Measurements from ENCODE around the gene CHRNA3. TPM values are rescaled to one million over a fixed set of nuclear protein-coding genes. Genes with fewer than 3 reads are reported as not detected.

The CHRNA3 gene
- total RNA-seq, 4 donors from 2014 or later, result 0.18 TPM; not detected in 3

DNA sequence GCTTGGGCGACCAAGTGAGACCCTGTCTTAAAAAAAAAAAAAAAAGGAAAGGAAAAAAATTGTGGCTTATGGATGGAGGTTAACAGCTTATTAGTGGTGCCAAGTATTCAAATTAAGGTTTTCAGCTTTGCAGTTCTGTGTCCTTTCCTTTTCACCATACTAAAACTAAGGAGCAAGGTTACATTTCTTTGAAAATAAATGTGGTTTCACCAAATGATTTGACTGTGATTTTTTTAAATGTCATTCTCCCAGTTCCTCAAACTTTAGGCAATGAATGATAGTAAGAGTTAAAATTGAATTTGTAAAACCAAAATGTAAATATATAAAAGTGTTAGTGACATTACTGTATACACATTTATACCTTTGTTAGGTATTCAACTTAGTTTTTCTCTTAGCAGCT is 45.9 kb downstream of the CHRNA3 start:
- DNase-seq, result no peak
- Histone ChIP-seq H3K9me3 (no peaks in the 10 kb centered on the region), H3K27ac (no peak overlapping the region), H3K4me1 (no peaks in the 10 kb centered on the region), H3K36me3 (no peaks in the 10 kb centered on the region), H3K27me3 (peaks cover 0 to 17% (median 0%) of the 10 kb centered on the region in 4 donors), H3K4me3 (no peak overlapping the region)
- intact Hi-C loops (cut with DNase I), result no loop called here
- no peak for TF ChIP-seq POLR2A (IDR thresholded peaks at IDR 0.05)
- TF ChIP-seq, protein P1, sequence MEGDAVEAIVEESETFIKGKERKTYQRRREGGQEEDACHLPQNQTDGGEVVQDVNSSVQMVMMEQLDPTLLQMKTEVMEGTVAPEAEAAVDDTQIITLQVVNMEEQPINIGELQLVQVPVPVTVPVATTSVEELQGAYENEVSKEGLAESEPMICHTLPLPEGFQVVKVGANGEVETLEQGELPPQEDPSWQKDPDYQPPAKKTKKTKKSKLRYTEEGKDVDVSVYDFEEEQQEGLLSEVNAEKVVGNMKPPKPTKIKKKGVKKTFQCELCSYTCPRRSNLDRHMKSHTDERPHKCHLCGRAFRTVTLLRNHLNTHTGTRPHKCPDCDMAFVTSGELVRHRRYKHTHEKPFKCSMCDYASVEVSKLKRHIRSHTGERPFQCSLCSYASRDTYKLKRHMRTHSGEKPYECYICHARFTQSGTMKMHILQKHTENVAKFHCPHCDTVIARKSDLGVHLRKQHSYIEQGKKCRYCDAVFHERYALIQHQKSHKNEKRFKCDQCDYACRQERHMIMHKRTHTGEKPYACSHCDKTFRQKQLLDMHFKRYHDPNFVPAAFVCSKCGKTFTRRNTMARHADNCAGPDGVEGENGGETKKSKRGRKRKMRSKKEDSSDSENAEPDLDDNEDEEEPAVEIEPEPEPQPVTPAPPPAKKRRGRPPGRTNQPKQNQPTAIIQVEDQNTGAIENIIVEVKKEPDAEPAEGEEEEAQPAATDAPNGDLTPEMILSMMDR (IDR thresholded peaks at IDR 0.05), result no peak
- 90 to 93% methylated on average over 1 of the region's 1 CpG for WGBS, 2 donors

DNA sequence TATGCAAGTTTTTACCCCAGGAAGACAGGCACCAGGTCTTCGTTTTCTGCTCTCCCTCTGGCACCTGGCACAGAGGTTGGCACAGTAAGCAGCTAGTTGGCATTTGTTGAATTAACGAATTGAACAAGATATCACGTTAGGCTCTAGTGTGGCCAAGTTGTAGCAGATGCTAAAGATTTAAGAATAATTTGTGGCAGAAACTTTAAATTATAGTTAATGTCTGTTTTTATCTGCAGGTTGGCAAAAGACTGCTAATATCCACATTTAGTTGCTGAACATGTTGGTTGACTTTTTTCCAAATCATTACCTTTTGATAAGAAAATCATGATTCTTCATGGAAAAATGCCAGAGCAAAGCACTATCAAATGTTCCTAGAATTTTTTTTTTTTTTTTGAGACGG is 47.4 kb downstream of the CHRNA3 start:
- DNase-seq, result no peak

DNA sequence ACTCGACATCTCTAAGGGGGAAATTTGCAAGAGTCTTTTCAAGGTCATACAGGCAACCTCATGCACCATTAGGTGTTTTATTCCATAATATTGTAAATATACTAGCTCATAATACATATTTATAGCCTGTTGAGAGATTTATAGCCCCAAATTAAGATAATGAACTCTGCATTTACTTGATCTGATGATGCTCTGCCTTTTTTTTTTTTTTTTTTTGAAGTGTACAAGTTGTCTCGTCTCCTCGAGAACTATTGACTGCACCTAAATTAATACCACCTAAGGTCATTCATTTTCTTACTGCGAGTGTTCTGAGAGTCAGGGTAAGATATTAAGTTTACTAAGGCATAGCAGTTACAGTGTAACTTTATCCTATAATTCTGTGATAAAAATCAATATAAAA is 49.4 kb downstream of the CHRNA3 start:
- TF ChIP-seq, protein P1 (IDR thresholded peaks at IDR 0.05), result no peak
- no peak for TF ChIP-seq POLR2A (IDR thresholded peaks at IDR 0.05)
- intact Hi-C loops (cut with DNase I), result no loop called here

More for the DNA sequence above, 47.4 kb downstream of the CHRNA3 start:
- H3K9me3 ChIP-seq, result no peaks in the 10 kb centered on the region
- H3K4me3 ChIP-seq, result no peak overlapping the region
- peaks cover 0 to 24% (median 0%) of the 10 kb centered on the region in 4 donors for H3K27me3 ChIP-seq
- H3K4me1 ChIP-seq, result no peaks in the 10 kb centered on the region
- 52 to 54% methylated on average over 4 of the region's 4 CpGs for WGBS, 2 donors
- H3K27ac ChIP-seq, result no peak overlapping the region
- H3K36me3 ChIP-seq, result no peaks in the 10 kb centered on the region
- TF ChIP-seq POLR2A (IDR thresholded peaks at IDR 0.05), result no peak
- TF ChIP-seq, protein P1 (IDR thresholded peaks at IDR 0.05), result no peak
- intact Hi-C loops (cut with DNase I), result no loop called here

DNA sequence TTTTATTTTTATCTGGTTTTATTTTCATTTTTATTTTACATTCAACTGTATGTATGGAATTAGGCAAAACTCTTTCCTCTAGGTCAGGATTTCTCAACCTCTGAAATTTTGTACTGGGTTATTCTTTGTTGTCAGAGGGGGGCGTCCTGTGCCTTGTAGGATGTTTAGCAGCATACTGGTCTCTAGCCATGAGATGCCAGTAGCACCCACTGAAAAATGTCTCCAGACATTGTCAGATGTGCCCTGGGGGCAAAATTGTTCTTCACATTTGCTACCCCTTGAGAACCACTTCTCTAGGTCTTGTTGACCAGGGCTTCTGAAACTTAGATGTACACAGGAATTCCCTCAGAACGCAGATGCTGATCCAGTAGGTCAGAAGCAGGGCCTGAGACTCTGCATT is 50.1 kb downstream of the CHRNA3 start:
- H3K4me1 ChIP-seq, result peaks cover 0 to 11% (median 8%) of the 10 kb centered on the region in 3 donors
- no peaks in the 10 kb centered on the region for H3K9me3 ChIP-seq
- H3K27ac ChIP-seq, result no peak overlapping the region
- intact Hi-C loops (cut with DNase I), result no loop called here
- no peak for TF ChIP-seq POLR2A (IDR thresholded peaks at IDR 0.05)
- TF ChIP-seq, protein P1 (IDR thresholded peaks at IDR 0.05), result no peak
- no peak for DNase-seq
- no peaks in the 10 kb centered on the region for H3K36me3 ChIP-seq
- 92 to 93% methylated on average over 2 of the region's 2 CpGs for WGBS, 2 donors
- no peak overlapping the region for H3K4me3 ChIP-seq
- H3K27me3 ChIP-seq, result peaks cover 0 to 35% (median 0%) of the 10 kb centered on the region in 4 donors

More for the DNA sequence above, 49.4 kb downstream of the CHRNA3 start:
- Histone ChIP-seq H3K36me3 (no peaks in the 10 kb centered on the region), H3K27ac (no peak overlapping the region), H3K4me3 (no peak overlapping the region), H3K27me3 (peaks cover 0 to 38% (median 0%) of the 10 kb centered on the region in 4 donors), H3K4me1 (peaks cover 0 to 4% (median 2%) of the 10 kb centered on the region in 3 donors), H3K9me3 (no peaks in the 10 kb centered on the region)
- DNase-seq, result no peak
- WGBS, 2 donors, result 68 to 91% methylated on average over 4 of the region's 4 CpGs

DNA sequence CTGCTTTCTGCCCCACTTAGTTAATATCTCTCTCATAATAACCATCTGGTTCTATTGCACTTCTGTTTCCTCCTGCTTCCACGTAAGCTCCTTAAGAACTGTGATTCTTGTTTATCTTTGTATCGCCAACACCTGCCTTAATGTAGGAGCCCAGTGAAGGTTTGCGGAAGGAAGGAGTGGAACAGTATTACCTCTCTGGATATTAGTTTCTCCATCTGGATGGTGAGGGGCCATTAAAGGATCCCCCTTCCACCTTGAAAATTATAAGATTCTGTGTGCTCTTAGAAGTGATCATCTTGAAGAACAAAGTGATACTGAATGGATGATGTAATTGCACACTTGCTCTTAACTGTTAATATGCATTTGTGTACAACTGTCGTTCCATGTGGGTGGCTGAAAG is 53.3 kb downstream of the CHRNA3 start:
- no peak for DNase-seq
- 76 to 79% methylated on average over 4 of the region's 4 CpGs for whole genome bisulfite sequencing, 2 donors
- TF ChIP-seq, protein P1 (IDR thresholded peaks at IDR 0.05), result no peak
- no peak for TF ChIP-seq POLR2A (IDR thresholded peaks at IDR 0.05)
- H3K36me3 ChIP-seq, result no peaks in the 10 kb centered on the region
- no peak overlapping the region for H3K27ac ChIP-seq
- no peak overlapping the region for H3K4me3 ChIP-seq
- intact Hi-C loops (cut with DNase I), result no loop called here
- H3K4me1 ChIP-seq, result peaks cover 5 to 21% (median 14%) of the 10 kb centered on the region in 3 donors
- H3K27me3 ChIP-seq, result peaks cover 0 to 28% (median 0%) of the 10 kb centered on the region in 4 donors
- H3K9me3 ChIP-seq, result no peaks in the 10 kb centered on the region
